Astrocyte (in vitro differentiated cells and primary cell): ENCODE results near the gene TRAPPC2. TPM values are rescaled to one million over a fixed set of nuclear protein-coding genes. Genes with fewer than 3 reads are reported as not detected.
A peak's percentile ranks its signal among the peaks of the same experiment; 100 is the strongest.

Experiments used
- DNase-seq: peaks from one replicate; pipeline ENCODE4 v3.0.0-alpha.2; 2010; ENCODE audit warnings: low read depth
- FAIRE-seq: peaks from 2 replicates; lab custom pipeline; 2011; peaks lifted over from hg19 to GRCh38; lab: Jason Lieb, UNC
- H2AFZ ChIP-seq: 2 replicates; pipeline ENCODE4 v1.6.0; 2012; ENCODE audit warnings: low read depth, low read length, inconsistent platforms
- H3K27ac ChIP-seq: 2 replicates; pipeline ENCODE4 v1.5.1; 2011; ENCODE audit warnings: low read depth, low read length, inconsistent platforms
- H3K27me3 ChIP-seq: 2 replicates; pipeline ENCODE4 v1.6.0; 2011; ENCODE audit warnings: low read length, inconsistent platforms; ENCODE audit not compliant: insufficient read depth
- H3K36me3 ChIP-seq: 2 replicates; pipeline ENCODE4 v1.5.1; 2011; ENCODE audit warnings: low read length, inconsistent platforms; ENCODE audit not compliant: insufficient read depth
- H3K4me1 ChIP-seq: 2 replicates; pipeline ENCODE4 v1.5.1; 2011; ENCODE audit warnings: low read length, inconsistent platforms; ENCODE audit not compliant: insufficient read depth
- H3K4me2 ChIP-seq: 2 replicates; pipeline ENCODE4 v1.6.0; 2012; ENCODE audit warnings: low read length, inconsistent platforms
- H3K4me3 ChIP-seq: 2 replicates; pipeline ENCODE4 v1.5.1; 2011; ENCODE audit warnings: low read depth, mild to moderate bottlenecking, low read length, inconsistent platforms; ENCODE audit not compliant: insufficient read depth
- H3K79me2 ChIP-seq: 2 replicates; pipeline ENCODE4 v1.6.0; 2012; ENCODE audit warnings: mild to moderate bottlenecking, low read length, inconsistent platforms; ENCODE audit not compliant: insufficient read depth
- H3K9ac ChIP-seq: 2 replicates; pipeline ENCODE4 v1.6.0; 2012; ENCODE audit warnings: mild to moderate bottlenecking, low read length, inconsistent platforms
- H3K9me3 ChIP-seq: 2 replicates; pipeline ENCODE4 v1.5.1; 2012; ENCODE audit warnings: low read depth, mild to moderate bottlenecking, low read length, inconsistent platforms; ENCODE audit not compliant: insufficient read depth
- H4K20me1 ChIP-seq: 2 replicates; pipeline ENCODE4 v1.6.0; 2012; ENCODE audit warnings: low read length, inconsistent platforms; ENCODE audit not compliant: insufficient read depth
- H3K27ac Mint-ChIP-seq: one replicate; pipeline ENCODE4 v1.8.0; 2021; ENCODE audit warnings: mild to moderate bottlenecking, mixed read lengths; ENCODE audit not compliant: unreplicated experiment
- H3K27me3 Mint-ChIP-seq: one replicate; pipeline ENCODE4 v1.8.0; 2021; ENCODE audit warnings: low read depth, mixed read lengths; ENCODE audit not compliant: unreplicated experiment
- H3K36me3 Mint-ChIP-seq: one replicate; pipeline ENCODE4 v1.8.0; 2021; ENCODE audit warnings: low read depth, mixed read lengths; ENCODE audit not compliant: unreplicated experiment
- H3K4me1 Mint-ChIP-seq: one replicate; pipeline ENCODE4 v1.8.0; 2021; ENCODE audit warnings: low read depth, mixed read lengths; ENCODE audit not compliant: unreplicated experiment
- H3K4me3 Mint-ChIP-seq: one replicate; pipeline ENCODE4 v1.8.0; 2021; ENCODE audit warnings: mild to moderate bottlenecking, moderate library complexity, mixed read lengths; ENCODE audit not compliant: unreplicated experiment
- H3K9me3 Mint-ChIP-seq: one replicate; pipeline ENCODE4 v1.8.0; 2021; ENCODE audit warnings: mild to moderate bottlenecking, mixed read lengths; ENCODE audit not compliant: unreplicated experiment
- EZH2 ChIP-seq: IDR thresholded peaks from 2 replicates; pipeline ENCODE4 v1.6.1; 2012; ENCODE audit warnings: mild to moderate bottlenecking, low read length, inconsistent platforms; ENCODE audit not compliant: insufficient read depth
- total RNA-seq: library from RNA; stranded (reverse); gene quantifications from 2 replicates; pipeline ENCODE4 v1.2.1, GENCODE V29; 2021
- TF ChIP-seq, protein P1 (sequence below): IDR thresholded peaks from 2 replicates; pipeline ENCODE4 v1.5.1; 2011; ENCODE audit warnings: low read depth, mild to moderate bottlenecking, inconsistent platforms, low read length, moderate library complexity; ENCODE audit not compliant: insufficient read depth

TRAPPC2 gene
- total RNA-seq, 1 donor from 2014 or later: 17.0 TPM

DNA sequence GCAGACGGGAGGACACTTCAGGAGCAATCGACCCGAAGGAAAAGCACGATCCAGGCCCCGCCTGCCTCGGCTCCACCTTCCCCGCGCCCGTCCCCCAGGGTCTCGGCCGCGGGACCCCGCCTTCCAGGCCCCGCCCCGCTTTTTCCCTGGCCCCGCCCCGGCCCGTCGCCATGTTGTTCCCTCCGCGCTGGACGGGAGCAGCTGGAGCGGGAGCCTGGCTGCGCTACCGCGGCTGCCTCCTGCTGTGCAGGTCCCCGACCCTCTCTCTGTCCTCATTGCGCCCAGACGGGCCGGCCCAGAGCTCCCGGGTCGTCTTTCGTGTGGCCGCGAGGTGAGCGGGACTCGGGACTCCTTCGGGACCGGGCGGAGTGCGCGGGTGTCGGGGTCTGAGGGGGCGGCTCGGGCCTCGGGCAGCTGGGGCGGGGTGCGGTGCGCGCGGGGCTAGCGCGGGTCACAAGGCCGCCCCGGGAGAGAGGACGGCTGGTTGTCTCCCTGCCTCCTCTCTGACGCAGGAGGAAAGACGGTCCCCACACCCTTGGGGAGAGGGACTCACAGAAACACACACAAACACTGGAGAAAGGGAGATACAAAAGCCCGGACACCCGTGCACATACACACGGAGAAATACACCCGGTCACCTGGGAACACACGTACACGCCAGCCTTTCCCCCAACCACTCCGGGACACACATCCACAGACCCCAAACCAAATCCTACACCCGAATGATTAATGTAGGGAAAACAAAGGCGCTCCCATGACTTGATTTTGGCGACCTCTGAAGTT lies 45.3 kb downstream of the TRAPPC2 start, which contains the start of gene RAB9A:
RAB9A (plus strand) TSS at position 171 of the 783 bp plus-strand sequence. CDS start 19,619 bp downstream, outside the sequence.
- peak within 1 kb of the TSS; percentile 86 for H3K27ac Mint-ChIP-seq
- H3K9me3 Mint-ChIP-seq: no peaks in the 10 kb centered on the region
- peak; percentile 32 for FAIRE-seq

DNA sequence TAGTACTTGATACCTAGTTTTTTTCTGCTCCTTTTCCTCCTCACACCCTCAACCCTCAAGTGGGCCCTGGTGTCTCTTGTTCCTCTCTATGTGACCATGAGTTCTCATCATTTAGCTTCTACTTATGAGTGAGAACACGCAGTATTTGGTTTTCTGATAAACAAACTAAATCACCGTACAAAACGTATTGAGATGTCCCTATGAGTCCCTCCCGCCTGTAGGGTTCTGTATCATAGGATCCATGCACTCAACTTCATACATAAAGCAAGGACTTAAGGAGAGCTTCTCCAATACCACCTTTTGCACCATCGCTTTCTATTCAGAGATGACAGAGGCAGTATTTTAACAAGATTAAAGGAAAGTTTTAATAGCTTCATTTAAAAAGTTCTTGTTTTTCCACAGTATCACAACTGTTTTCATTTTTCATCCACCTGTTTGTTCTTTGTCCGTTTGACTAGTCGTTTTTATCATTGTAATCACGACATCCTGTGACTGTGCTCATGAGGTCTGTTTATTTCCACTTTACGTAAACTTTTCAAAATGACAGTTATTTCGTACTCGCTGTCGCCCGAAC lies 45.9 kb downstream of the TRAPPC2 start:
- H3K9me3 Mint-ChIP-seq: no peaks in the 10 kb centered on the region
- H3K27ac Mint-ChIP-seq: peak overlapping the region; percentile 86
- H3K27me3 ChIP-seq: no peaks in the 10 kb centered on the region
- peaks cover 12% of the 10 kb centered on the region for H4K20me1 ChIP-seq
- H3K4me3 ChIP-seq: peak overlapping the region; percentile 94
- no peaks in the 10 kb centered on the region for H3K36me3 Mint-ChIP-seq
- H3K4me1 ChIP-seq: peaks cover 12% of the 10 kb centered on the region
- peak overlapping the region; percentile 93 for H3K27ac ChIP-seq
- DNase-seq (no peak), FAIRE-seq (peak; percentile 76)
- peak overlapping the region; percentile 75 for H2AFZ ChIP-seq
- H3K36me3 ChIP-seq: no peaks in the 10 kb centered on the region
- H3K4me3 Mint-ChIP-seq: peak overlapping the region; percentile 90
- peaks cover 42% of the 10 kb centered on the region for H3K79me2 ChIP-seq
- H3K9me3 ChIP-seq: no peaks in the 10 kb centered on the region
- H3K4me1 Mint-ChIP-seq: peaks cover 29% of the 10 kb centered on the region
- H3K27me3 Mint-ChIP-seq: no peaks in the 10 kb centered on the region
- peak overlapping the region; percentile 96 for H3K4me2 ChIP-seq
- peak overlapping the region; percentile 97 for H3K9ac ChIP-seq
- TF ChIP-seq, protein P1, sequence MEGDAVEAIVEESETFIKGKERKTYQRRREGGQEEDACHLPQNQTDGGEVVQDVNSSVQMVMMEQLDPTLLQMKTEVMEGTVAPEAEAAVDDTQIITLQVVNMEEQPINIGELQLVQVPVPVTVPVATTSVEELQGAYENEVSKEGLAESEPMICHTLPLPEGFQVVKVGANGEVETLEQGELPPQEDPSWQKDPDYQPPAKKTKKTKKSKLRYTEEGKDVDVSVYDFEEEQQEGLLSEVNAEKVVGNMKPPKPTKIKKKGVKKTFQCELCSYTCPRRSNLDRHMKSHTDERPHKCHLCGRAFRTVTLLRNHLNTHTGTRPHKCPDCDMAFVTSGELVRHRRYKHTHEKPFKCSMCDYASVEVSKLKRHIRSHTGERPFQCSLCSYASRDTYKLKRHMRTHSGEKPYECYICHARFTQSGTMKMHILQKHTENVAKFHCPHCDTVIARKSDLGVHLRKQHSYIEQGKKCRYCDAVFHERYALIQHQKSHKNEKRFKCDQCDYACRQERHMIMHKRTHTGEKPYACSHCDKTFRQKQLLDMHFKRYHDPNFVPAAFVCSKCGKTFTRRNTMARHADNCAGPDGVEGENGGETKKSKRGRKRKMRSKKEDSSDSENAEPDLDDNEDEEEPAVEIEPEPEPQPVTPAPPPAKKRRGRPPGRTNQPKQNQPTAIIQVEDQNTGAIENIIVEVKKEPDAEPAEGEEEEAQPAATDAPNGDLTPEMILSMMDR: no peak
- no peak for TF ChIP-seq EZH2

More for the DNA sequence above, 45.3 kb downstream of the TRAPPC2 start, which contains the start of gene RAB9A:
- H3K27ac ChIP-seq: peak within 1 kb of the TSS; percentile 93
- peaks cover 49% of the 10 kb centered on the region for H3K79me2 ChIP-seq
- peak within 1 kb of the TSS; percentile 90 for H3K4me3 Mint-ChIP-seq
- peak within 1 kb of the TSS; percentile 97 for H3K9ac ChIP-seq
- H2AFZ ChIP-seq: peak within 1 kb of the TSS; percentile 75
- no peaks in the 10 kb centered on the region for H3K27me3 ChIP-seq
- no peaks in the 10 kb centered on the region for H3K36me3 ChIP-seq
- peak within 1 kb of the TSS; percentile 94 for H3K4me3 ChIP-seq
- peaks cover 19% of the 10 kb centered on the region for H4K20me1 ChIP-seq
- no peak for TF ChIP-seq EZH2
- TF ChIP-seq, protein P1: no peak
- H3K36me3 Mint-ChIP-seq: no peaks in the 10 kb centered on the region
- peak within 1 kb of the TSS; percentile 96 for H3K4me2 ChIP-seq
- H3K27me3 Mint-ChIP-seq: no peaks in the 10 kb centered on the region
- DNase-seq: peak; percentile 32
- H3K4me1 Mint-ChIP-seq: peaks cover 34% of the 10 kb centered on the region
- H3K4me1 ChIP-seq: peaks cover 18% of the 10 kb centered on the region
- no peaks in the 10 kb centered on the region for H3K9me3 ChIP-seq
